H1 (cell line): ENCODE data around the gene CYP11A1. TPM values are rescaled to one million over a fixed set of nuclear protein-coding genes. Genes with fewer than 3 reads are reported as not detected.

ENCODE experiments used
- CTCF ChIA-PET: fragments of 300-600 bp; sonication (Branson Sonifier 250); formaldehyde crosslinking; loops from one replicate; lab custom pipeline; 2021; ENCODE audit not compliant: partially characterized antibody; lab: Charles Lee
- POLR2A ChIA-PET: fragments of 300-600 bp; sonication (Branson Sonifier 250); formaldehyde crosslinking; loops from one replicate; lab custom pipeline; 2021; ENCODE audit warnings: inconsistent platforms; ENCODE audit not compliant: partially characterized antibody; lab: Charles Lee
- DNase-seq, 2 experiments: peaks; one replicate each; pipeline versions ENCODE4 v3.0.0 to v3.0.0-alpha.2; 2010 to 2022; ENCODE audit warnings: low spot score in 2 of 2, low read depth in 1 of 2, mixed read lengths in 1 of 2
- FAIRE-seq: peaks from 2 replicates; lab custom pipeline; 2011; peaks lifted over from hg19 to GRCh38; lab: Jason Lieb, UNC
- H2AFZ ChIP-seq: 2 replicates; pipeline ENCODE4 v1.8.1; 2012; ENCODE audit warnings: low read length, inconsistent platforms
- H2AK5ac ChIP-seq: 2 replicates; pipeline ENCODE4 v1.6.1; 2013; ENCODE audit warnings: low read depth, low read length
- H2BK120ac ChIP-seq: replicated peaks from 2 replicates; pipeline ENCODE3; 2013; ENCODE audit warnings: low read depth, low read length, inconsistent platforms
- H2BK12ac ChIP-seq: 2 replicates; pipeline ENCODE4 v1.6.1; 2013; ENCODE audit warnings: low read depth, low read length
- H2BK15ac ChIP-seq: 2 replicates; pipeline ENCODE4 v1.6.1; 2013; ENCODE audit warnings: low read length
- H2BK20ac ChIP-seq: 2 replicates; pipeline ENCODE4 v1.6.1; 2013; ENCODE audit warnings: low read length
- H2BK5ac ChIP-seq: 2 replicates; pipeline ENCODE4 v1.6.1; 2013; ENCODE audit warnings: low read depth, low read length
- H3K14ac ChIP-seq: 2 replicates; pipeline ENCODE4 v1.6.1; 2013; ENCODE audit warnings: inconsistent platforms; ENCODE audit not compliant: insufficient read length
- H3K18ac ChIP-seq: 2 replicates; pipeline ENCODE4 v1.6.1; 2013; ENCODE audit warnings: low read length; ENCODE audit errors: extremely low read depth
- H3K23ac ChIP-seq: 2 replicates; pipeline ENCODE4 v1.6.1; 2013; ENCODE audit warnings: inconsistent platforms; ENCODE audit not compliant: insufficient read length
- H3K23me2 ChIP-seq: 2 replicates; pipeline ENCODE4 v1.6.1; 2013; ENCODE audit warnings: low read depth, low read length
- H3K27ac ChIP-seq: 2 replicates; pipeline ENCODE4 v1.6.1; 2011; ENCODE audit warnings: low read depth, low read length, inconsistent platforms
- H3K27me3 ChIP-seq, 4 experiments: replicated peaks in 1 of 4; 1 replicate in 1 of 4; 2 replicates in 3 of 4; pipeline versions ENCODE4 v1.6.1 to v1.8.1; 2011 to 2013; ENCODE audit warnings: low read length in 3 of 4, mild to moderate bottlenecking in 3 of 4, inconsistent platforms in 2 of 4, mixed read lengths in 2 of 4, moderate library complexity in 1 of 4; ENCODE audit not compliant: control insufficient read depth in 3 of 4, insufficient read depth in 3 of 4; ENCODE audit errors: extremely low read depth in 1 of 4
- H3K36me3 ChIP-seq, 4 experiments: 2 replicates each; pipeline versions ENCODE4 v1.6.1 to v1.8.1; 2011 to 2013; ENCODE audit warnings: mild to moderate bottlenecking in 4 of 4, low read length in 3 of 4, moderate library complexity in 2 of 4, control low read depth in 1 of 4, inconsistent platforms in 1 of 4; ENCODE audit not compliant: insufficient read depth in 4 of 4, control insufficient read depth in 2 of 4
- H3K4ac ChIP-seq: replicated peaks from 2 replicates; pipeline ENCODE3; 2013; ENCODE audit warnings: low read length, low read depth, mixed read lengths, inconsistent platforms; ENCODE audit not compliant: insufficient read length
- H3K4me1 ChIP-seq, 4 experiments: replicated peaks in 1 of 4; 1 replicate in 1 of 4; 2 replicates in 3 of 4; pipeline versions ENCODE4 v1.6.1 to v1.8.1; 2011 to 2013; ENCODE audit warnings: low read length in 3 of 4, inconsistent platforms in 2 of 4, mixed read lengths in 1 of 4; ENCODE audit not compliant: insufficient read depth in 4 of 4, control insufficient read depth in 3 of 4
- H3K4me2 ChIP-seq, 2 experiments: 2 replicates each; pipeline versions ENCODE4 v1.6.1 to v1.8.1; 2011 to 2013; ENCODE audit warnings: low read depth in 2 of 2, low read length in 2 of 2, control low read depth in 1 of 2, inconsistent platforms in 1 of 2, mild to moderate bottlenecking in 1 of 2; ENCODE audit not compliant: insufficient read depth in 1 of 2
- H3K4me3 ChIP-seq, 4 experiments: fragments of 200-600, 300-600 bp in 1 of 4; sonication (generic), shearing (Covaris generic), sonication (Bioruptor Twin) in 1 of 4; 2 replicates each; pipeline versions ENCODE4 v1.5.1 to v1.8.1; 2011 to 2016; ENCODE audit warnings: low read length in 4 of 4, low read depth in 3 of 4, control low read depth in 2 of 4, inconsistent platforms in 2 of 4, mild to moderate bottlenecking in 2 of 4, mixed read lengths in 1 of 4, moderate library complexity in 1 of 4; ENCODE audit not compliant: insufficient read depth in 2 of 4; ENCODE audit errors: extremely low read depth in 1 of 4
- H3K56ac ChIP-seq: replicated peaks from 2 replicates; pipeline ENCODE3; 2013; ENCODE audit warnings: low read depth, mild to moderate bottlenecking, mixed read lengths, low read length, inconsistent platforms; ENCODE audit not compliant: insufficient read length
- H3K79me1 ChIP-seq: 2 replicates; pipeline ENCODE4 v1.6.1; 2013; ENCODE audit warnings: low read depth, low read length, control low read depth
- H3K79me2 ChIP-seq, 2 experiments: 2 replicates each; pipeline versions ENCODE4 v1.6.1 to v1.8.1; 2012 to 2013; ENCODE audit warnings: low read length in 2 of 2, mild to moderate bottlenecking in 2 of 2, inconsistent platforms in 1 of 2; ENCODE audit not compliant: insufficient read depth in 2 of 2, control insufficient read depth in 1 of 2
- H3K9ac ChIP-seq, 4 experiments: replicated peaks in 1 of 4; 1 replicate in 1 of 4; 2 replicates in 3 of 4; pipeline versions ENCODE4 v1.6.1 to v1.8.1; 2011 to 2013; ENCODE audit warnings: low read depth in 3 of 4, low read length in 3 of 4, control low read depth in 2 of 4, mild to moderate bottlenecking in 2 of 4, moderate library complexity in 2 of 4, inconsistent platforms in 1 of 4; ENCODE audit errors: extremely low read depth in 1 of 4
- H3K9me3 ChIP-seq, 2 experiments: 2 replicates each; pipeline versions ENCODE4 v1.6.1 to v1.8.1; 2012 to 2013; ENCODE audit warnings: mild to moderate bottlenecking in 2 of 2, moderate library complexity in 2 of 2, control low read depth in 1 of 2, inconsistent platforms in 1 of 2, low read depth in 1 of 2, low read length in 1 of 2, mixed read lengths in 1 of 2; ENCODE audit not compliant: insufficient read depth in 2 of 2
- H4K20me1 ChIP-seq, 2 experiments: replicated peaks in 1 of 2; 2 replicates each; pipeline versions ENCODE3 to v1.8.1; 2011 to 2013; ENCODE audit warnings: inconsistent platforms in 2 of 2, low read length in 2 of 2, mild to moderate bottlenecking in 1 of 2; ENCODE audit not compliant: insufficient read depth in 2 of 2, control insufficient read depth in 1 of 2
- H4K5ac ChIP-seq: 2 replicates; pipeline ENCODE4 v1.6.1; 2013; ENCODE audit warnings: low read length, low read depth, mixed read lengths, inconsistent platforms; ENCODE audit not compliant: insufficient read length
- H4K8ac ChIP-seq: 2 replicates; pipeline ENCODE4 v1.8.0; 2013; ENCODE audit warnings: mild to moderate bottlenecking, moderate library complexity, low read length, inconsistent platforms; ENCODE audit not compliant: insufficient read depth; ENCODE audit errors: extremely low read depth
- H4K91ac ChIP-seq: replicated peaks from 2 replicates; pipeline ENCODE3; 2013; ENCODE audit warnings: low read length, mixed read lengths, inconsistent platforms; ENCODE audit not compliant: insufficient read length
- CHD1 ChIP-seq: IDR thresholded peaks from 2 replicates; pipeline ENCODE4 v1.6.1; 2012; ENCODE audit warnings: low read depth, low read length, improper control_type of control experiment
- CREB1 ChIP-seq: IDR thresholded peaks from 2 replicates; pipeline ENCODE4 v1.6.1; 2012; ENCODE audit warnings: inconsistent platforms
- POLR2AphosphoS5 ChIP-seq: IDR thresholded peaks from 2 replicates; pipeline ENCODE4 v1.6.1; 2011; ENCODE audit warnings: low read depth, low read length
- RXRA ChIP-seq: IDR thresholded peaks from 2 replicates; pipeline ENCODE4 v1.6.1; 2011; ENCODE audit warnings: low read depth, mild to moderate bottlenecking, low read length, moderate library complexity; ENCODE audit not compliant: insufficient read depth
- SIX5 ChIP-seq: IDR thresholded peaks from 2 replicates; pipeline ENCODE4 v1.6.1; 2011; ENCODE audit warnings: mild to moderate bottlenecking, low read depth, low read length
- USF2 ChIP-seq: IDR thresholded peaks from 2 replicates; pipeline ENCODE4 v1.6.1; 2011; ENCODE audit warnings: low read length, improper control_type of control experiment
- WGBS, 2 experiments: shearing (Covaris generic) in 1 of 2; methylation state at CpG; one replicate each; pipeline versions ENCODE4 v1.1.6 to v1.1.7; 2013 to 2015; ENCODE audit warnings: low lambda C conversion rate in 2 of 2, mixed read lengths in 2 of 2, inconsistent platforms in 1 of 2, low coverage in 1 of 2, missing lambda C conversion rate in 1 of 2; ENCODE audit not compliant: insufficient replicate concordance in 2 of 2, insufficient coverage in 1 of 2, insufficient read length in 1 of 2; ENCODE audit errors: extremely low coverage in 1 of 2, missing lambda C conversion rate in 1 of 2; 5-methylcytosine and 5-hydroxymethylcytosine counted together
- long read RNA-seq, 2 experiments: library from RNA in 1 of 2; library from capped mRNA in 1 of 2; stranded (forward); transcript quantifications; one replicate each; pipeline ENCODE4 v2.0.0, GENCODE V29; 2021; ENCODE audit warnings: inconsistent platforms in 1 of 2
- polyA minus RNA-seq, 3 experiments: library from RNA; depleted of rRNA, polyadenylated mRNA; stranded (reverse); fragments of >200 nt; gene quantifications; 1 replicate in 2 of 3; 2 replicates in 1 of 3; pipeline ENCODE4 v1.2.3, GENCODE V29; 2011
- polyA plus RNA-seq, 7 experiments: library from polyadenylated mRNA; depleted of rRNA in 3 of 7; stranded (reverse) in 5 of 7; unstranded in 2 of 7; fragments of >200 nt in 5 of 7; fragments of 200-250 nt in 2 of 7; gene quantifications; 1 replicate in 5 of 7; 2 replicates in 1 of 7; 4 replicates in 1 of 7; pipeline versions ENCODE4 v1.2.1 to v1.2.3, GENCODE V29; 2011 to 2013; ENCODE audit warnings: missing spikeins in 2 of 7, mixed read lengths in 2 of 7
- total RNA-seq: library from RNA; stranded (reverse); fragmentation: NEBNext Ultra II Directional; extraction: Animal tissue kit (Norgen Biotek cat#: 25700); gene quantifications from 2 replicates; pipeline ENCODE4 v1.2.1, GENCODE V29; 2021
- TF ChIP-seq, protein P1 (sequence below): IDR thresholded peaks from 2 replicates; pipeline ENCODE4 v1.6.1; 2012; ENCODE audit warnings: low read length, inconsistent platforms

The CYP11A1 gene
- 1.9 and 3.3 TPM in 2 replicates for total RNA-seq
- 7.2 and 7.5 TPM in 2 replicates for polyA plus RNA-seq (2011; rRNA removed)
- polyA plus RNA-seq (2011; cell fraction: cytosol; rRNA removed): 6.9 TPM
- polyA plus RNA-seq (2011; cell fraction: nucleus; rRNA removed): 7.1 TPM
- polyA plus RNA-seq (2012, experiment 1 of 2): 3.6 to 5.9 TPM (median 4.9 TPM) in 4 replicates
- polyA plus RNA-seq (2012, experiment 2 of 2): 4.9 TPM
- polyA plus RNA-seq (2013, experiment 1 of 2): 2.0 TPM
- 2.0 TPM for polyA plus RNA-seq (2013, experiment 2 of 2)
- polyA minus RNA-seq (2011; rRNA and poly(A)+ RNA removed): 6.3 and 7.6 TPM in 2 replicates
- polyA minus RNA-seq (2011; cell fraction: cytosol; rRNA and poly(A)+ RNA removed): 4.3 TPM
- polyA minus RNA-seq (2011; cell fraction: nucleus; rRNA and poly(A)+ RNA removed): 2.8 TPM
- long read RNA-seq, experiment 1, partial matches to known transcripts: 0 of 2 reads
- long read RNA-seq, experiment 1, other reads (novel, unspliced or antisense): 2 of 2 reads
- long read RNA-seq, experiment 2, partial matches to known transcripts: 0 of 3 reads
- long read RNA-seq, experiment 2, other reads (novel, unspliced or antisense): 3 of 3 reads

DNA sequence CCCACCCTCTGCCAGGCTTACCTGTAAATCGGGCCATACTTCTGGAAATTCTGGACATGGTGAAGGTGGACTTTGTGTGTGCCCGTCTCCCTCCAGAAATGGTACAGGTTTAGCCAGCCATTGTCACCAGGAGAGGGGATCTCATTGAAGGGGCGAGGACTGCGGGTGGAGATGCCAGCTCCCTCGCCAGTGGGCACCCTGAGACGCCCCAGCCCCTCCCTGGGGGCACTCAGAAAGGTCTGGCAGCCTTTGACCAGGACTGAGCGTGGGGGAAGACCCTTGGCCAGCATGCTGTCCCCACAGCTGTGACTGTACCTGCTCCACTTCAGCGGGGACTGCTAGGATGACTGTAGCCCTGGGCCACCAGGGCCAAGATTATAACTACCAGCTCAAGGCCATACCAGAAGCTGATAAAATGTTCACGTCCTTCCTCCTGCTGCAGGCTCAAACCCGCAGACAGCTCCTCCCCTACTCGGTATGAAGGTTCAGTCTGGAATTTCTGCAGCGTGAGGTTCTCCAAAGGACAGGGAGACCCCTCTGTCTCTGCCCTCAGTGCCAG, at the start of gene CYP11A1:
Gene CYP11A1, minus strand, starts transcription at position 351 of the 559 bp plus-strand sequence. Its CDS starts 61 bp downstream, at position 290.
- Histone ChIP-seq H3K14ac (no peak within 1 kb of the TSS), H3K4me3 (peak within 1 kb of the TSS in 1 of 4 experiments; percentile 67; a peak in 1 of 8 replicates), H4K20me1 (no peaks in the 10 kb centered on the region), H3K27ac (no peak within 1 kb of the TSS), H3K56ac (no peak within 1 kb of the TSS), H3K18ac (no peak within 1 kb of the TSS), H3K79me2 (no peaks in the 10 kb centered on the region), H3K4ac (no peak within 1 kb of the TSS), H3K4me1 (peaks cover 3 to 13% (median 8%) of the 10 kb centered on the region in 4 experiments), H3K9me3 (no peaks in the 10 kb centered on the region), H3K4me2 (peak within 1 kb of the TSS in 1 of 2 experiments; percentile 78; a peak in 1 of 4 replicates), H2AK5ac (no peak within 1 kb of the TSS), H2AFZ (no peak within 1 kb of the TSS), H4K91ac (peak within 1 kb of the TSS; percentile 16), H3K27me3 (peaks cover 0 to 16% (median 10%) of the 10 kb centered on the region in 4 experiments; a peak in 5 of 7 replicates), H3K23me2 (peaks cover 6% of the 10 kb centered on the region; the same call in 1 of the 2 replicates), H4K5ac (no peak within 1 kb of the TSS), H4K8ac (no peak within 1 kb of the TSS; the same call in 1 of the 2 replicates), H2BK15ac (no peak within 1 kb of the TSS), H3K36me3 (no peaks in the 10 kb centered on the region), H3K9ac (no peak within 1 kb of the TSS), H2BK20ac (no peak within 1 kb of the TSS), H2BK120ac (no peak within 1 kb of the TSS), H3K79me1 (no peaks in the 10 kb centered on the region), H2BK5ac (no peak within 1 kb of the TSS), H3K23ac (no peak within 1 kb of the TSS), H2BK12ac (0 out of 2 replicates have a peak within 1 kb of the TSS, but pooled peaks have one; percentile 12)
- ChIA-PET CTCF (interaction anchor here (1.0 to 36.8 kb wide), 10 partner anchors 9 to 404 kb away, joined by 3 to 1311 read pairs (median 4); partner anchors contain the start of gene SEMA7A), POLR2A (interaction anchor here (1.6 to 1.8 kb wide), 2 partner anchors 8 to 10 kb away, joined by 4 read pairs; no protein-coding TSS in a partner anchor)
- FAIRE-seq (no peak), DNase-seq (no peak)
- WGBS, 2 experiments: 83% methylated on average over 12 of the region's 12 CpGs; no CpG with 5 or more reads in 1 of the 2 experiments
- TF ChIP-seq CHD1 (no peak), CREB1 (no peak), POLR2AphosphoS5 (no peak), SIX5 (no peak), USF2 (no peak), RXRA (no peak)
- TF ChIP-seq, protein P1, sequence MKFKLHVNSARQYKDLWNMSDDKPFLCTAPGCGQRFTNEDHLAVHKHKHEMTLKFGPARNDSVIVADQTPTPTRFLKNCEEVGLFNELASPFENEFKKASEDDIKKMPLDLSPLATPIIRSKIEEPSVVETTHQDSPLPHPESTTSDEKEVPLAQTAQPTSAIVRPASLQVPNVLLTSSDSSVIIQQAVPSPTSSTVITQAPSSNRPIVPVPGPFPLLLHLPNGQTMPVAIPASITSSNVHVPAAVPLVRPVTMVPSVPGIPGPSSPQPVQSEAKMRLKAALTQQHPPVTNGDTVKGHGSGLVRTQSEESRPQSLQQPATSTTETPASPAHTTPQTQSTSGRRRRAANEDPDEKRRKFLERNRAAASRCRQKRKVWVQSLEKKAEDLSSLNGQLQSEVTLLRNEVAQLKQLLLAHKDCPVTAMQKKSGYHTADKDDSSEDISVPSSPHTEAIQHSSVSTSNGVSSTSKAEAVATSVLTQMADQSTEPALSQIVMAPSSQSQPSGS: no peak
